SKM-1 treated with dmso at 0.1 percent for 144 hours (cell line): ENCODE data around the gene PRKG1.
"Not testable (repeated sequence)": the region's sequence is repeated elsewhere in the genome, so short reads cannot be mapped to it uniquely, and the experiment has no call there.

Experiments
- DNase-seq: peaks from one replicate; lab custom pipeline; 2025; ENCODE audit not compliant: unreplicated experiment; lab: John Stamatoyannopoulos, UW

PRKG1 gene

DNA sequence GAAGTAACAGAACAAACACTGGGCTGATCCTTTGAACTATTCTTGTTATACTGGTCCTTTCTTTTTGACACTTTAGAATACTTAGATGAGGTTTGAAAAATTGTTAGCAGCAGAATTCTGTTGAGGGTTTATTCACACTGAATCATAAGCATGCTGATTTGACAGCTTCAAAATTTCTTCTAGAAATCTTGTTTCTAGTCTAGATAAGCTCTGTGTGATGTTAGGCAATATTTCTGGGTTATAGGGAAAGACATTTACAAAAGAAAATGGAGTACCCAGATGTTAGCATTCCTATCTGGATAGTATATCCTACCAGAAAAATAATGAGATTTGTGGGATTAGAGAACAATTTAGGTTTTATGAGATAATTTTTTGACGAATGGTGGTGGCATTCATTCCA is 613.0 kb downstream of the PRKG1 start:
- DNase-seq, result no peak

DNA sequence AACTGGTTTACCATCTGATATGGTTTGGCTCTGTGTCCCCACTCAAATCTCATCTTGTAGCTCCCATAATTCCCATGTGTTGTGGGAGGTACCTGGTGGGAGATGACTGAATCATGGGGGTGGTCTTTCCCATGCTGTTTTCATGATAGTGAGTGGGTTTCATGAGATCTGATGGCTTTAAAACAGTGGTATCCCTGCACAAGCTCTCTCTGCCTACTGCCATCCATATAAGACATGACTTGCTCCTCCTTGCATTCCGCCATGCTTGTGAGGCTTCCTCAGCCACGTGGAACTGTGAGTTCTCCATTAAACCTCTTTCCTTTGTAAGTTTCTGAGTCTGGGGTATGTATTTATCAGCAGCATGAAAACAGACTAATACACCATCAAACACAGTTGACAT is 614.5 kb downstream of the PRKG1 start:
- not testable (repeated sequence) for DNase-seq

DNA sequence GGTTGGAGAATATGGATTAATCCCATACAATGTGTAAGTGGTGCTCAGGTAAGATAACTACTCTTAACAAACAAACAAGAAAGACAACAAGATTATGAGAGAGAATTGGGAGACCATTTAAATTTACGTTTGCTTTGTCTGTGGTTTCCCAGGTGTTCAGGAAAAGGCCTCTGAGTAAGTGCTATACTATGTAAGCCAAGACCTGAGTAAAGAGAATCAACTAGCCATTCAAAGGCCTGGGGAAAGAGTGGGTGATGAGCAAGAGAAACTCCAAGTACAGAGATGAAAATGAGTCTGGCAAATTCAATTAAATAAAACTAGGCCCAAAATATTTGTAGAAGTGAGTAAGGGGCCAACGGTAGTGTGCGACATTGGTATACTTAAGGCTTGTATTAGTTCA is 615.2 kb downstream of the PRKG1 start:
- no peak for DNase-seq

DNA sequence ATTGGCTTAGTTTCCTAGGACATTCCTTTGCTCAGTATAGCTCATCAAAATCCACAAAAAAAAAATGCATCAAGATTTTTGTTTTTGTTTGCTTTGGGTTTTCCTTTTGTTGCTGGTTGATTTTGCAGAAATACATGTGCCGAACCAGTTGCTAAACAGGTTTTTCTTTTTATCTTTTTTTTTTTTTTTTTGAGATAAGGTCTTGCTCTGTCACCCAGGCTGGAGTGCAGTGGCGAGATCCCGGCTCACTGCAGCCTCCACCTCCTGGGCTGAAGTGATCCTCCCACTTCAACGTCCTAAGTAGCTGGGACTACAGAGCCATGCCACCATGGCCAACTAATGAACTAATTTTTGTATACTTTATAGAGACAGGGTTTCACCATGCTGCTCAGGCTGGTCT is 616.8 kb downstream of the PRKG1 start:
- DNase-seq, result no peak

DNA sequence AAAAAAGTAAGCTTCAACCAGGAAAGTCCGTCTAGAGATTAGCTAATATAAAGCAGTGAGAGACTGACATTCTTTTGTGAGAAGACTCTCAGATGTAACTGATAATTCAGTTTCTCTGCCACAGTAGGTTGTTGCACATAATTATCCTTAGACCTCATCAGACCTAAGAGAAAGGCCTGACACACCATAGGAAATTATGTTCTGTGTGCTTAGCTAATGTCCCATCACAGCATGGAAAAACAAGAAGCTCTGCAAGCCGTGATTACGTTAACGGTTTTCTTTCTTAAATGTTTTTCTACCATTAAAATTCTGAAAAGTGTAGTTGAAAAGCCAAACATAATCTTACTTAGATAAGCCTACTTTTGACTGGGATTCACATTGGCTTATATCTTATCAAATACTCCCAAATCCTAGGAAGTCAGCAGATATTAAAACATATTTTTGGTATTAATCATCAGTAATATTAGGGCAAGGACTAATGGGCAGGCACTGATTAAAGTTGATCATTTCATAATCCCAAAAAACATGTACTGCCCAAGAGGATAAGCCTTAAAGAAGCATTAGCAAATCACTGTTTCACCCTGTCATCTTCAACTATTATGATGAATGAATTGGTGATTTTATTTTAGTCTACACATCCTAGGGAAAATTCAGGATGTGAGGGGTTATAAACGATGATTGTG is 619.9 kb downstream of the PRKG1 start:
- no peak for DNase-seq

DNA sequence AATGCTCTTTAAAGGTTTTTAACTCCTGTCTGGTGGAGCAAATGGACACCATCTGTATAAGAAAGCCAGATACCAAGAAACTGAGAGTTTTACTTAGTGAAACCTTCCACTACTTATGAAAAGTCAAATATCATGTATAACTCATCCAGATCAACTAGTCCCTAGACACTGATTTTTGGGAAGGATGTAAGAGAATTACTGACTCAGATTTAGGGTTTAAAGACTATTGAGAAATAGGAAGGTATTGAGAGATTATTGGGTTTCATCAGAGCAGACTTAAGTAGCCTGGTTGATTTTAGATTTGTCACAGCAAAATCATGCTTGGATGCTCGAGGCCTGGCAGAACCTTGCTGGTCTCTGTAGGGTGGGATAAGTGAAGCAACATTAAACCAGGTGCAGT is 622.0 kb downstream of the PRKG1 start:
- DNase-seq, result no peak

DNA sequence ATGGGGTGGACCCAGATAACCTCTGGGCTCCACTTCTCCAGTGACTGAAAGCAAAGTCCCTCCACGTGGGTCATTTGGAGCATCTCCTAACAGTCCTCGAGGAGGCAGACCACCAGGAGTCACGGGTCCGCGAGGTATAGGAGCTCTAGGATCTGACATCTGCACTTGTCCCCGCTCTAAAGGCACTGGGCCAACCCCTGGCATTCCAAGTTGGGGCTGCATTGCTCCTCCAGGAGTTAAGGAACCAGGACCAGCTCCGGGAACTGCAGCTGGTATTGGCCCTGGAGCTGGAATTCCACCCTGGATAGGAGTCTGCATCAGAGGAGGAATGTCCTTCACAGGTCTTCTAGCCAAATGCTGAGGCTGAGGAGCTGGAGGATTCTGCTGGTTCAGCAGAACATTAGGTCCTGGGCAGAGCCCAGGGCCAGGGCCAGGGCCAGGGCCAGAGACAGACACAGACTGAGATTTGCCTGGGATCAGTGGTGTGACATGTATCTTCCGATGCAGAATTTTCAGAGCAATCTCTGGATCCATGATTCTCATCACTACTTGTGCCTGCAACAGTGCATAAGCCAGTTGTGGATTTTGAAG is 624.3 kb downstream of the PRKG1 start:
- DNase-seq, result no peak

DNA sequence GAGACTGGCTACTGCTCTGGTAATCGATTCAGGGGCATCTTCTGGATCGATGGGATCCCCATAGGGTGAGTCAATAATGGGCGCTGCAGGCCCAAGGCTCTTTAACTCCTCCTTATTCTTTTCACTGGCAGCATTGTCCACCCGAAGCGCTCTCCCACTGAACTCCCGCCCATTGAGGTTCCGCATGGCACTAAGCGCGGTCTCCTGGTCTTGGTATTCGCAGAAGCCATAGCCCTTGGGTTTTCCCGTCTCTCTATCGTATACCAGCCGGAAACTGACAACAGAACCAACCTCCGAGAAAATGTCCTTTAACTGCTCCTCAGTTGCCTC is 624.8 kb downstream of the PRKG1 start:
- DNase-seq, result no peak

DNA sequence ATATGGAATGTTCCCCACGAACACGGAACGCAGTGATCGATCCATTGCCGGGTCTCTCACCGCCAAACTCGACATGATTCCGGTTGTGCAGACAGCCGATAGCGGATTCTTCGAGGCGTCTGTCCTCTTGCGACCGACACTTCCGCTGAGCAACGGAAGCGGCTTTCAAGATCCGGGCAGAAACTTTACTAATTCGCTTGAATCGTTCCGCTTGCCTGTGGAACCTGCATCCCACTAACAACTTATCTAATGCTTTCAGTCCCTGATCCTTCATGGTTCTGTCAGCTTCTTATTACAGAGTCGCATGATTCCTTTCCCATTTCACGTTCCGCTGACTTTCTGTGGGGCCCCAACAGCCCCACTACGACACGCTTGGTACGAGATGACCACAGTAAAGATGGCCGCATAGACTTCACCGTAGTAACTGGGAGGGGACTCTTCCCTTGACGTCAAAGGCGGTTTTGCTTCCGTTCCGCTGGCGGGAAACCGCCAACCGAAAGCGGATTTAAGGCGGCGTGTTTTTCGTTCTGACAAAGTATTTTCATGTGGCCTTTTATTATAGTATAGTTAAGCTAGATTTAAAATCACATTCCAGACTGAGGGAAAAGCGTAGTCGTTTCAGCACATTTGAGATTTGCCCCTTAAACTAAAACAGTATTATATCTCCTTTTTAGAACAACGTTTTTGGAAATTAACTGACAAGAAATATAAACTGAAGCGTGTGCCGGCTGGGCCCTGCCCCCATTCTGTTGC is 625.4 kb downstream of the PRKG1 start, which contains the start of gene CSTF2T:
CSTF2T (minus strand) TSS at position 121 of the 753 bp plus-strand sequence; CDS start at position 75, 46 bp downstream.
- DNase-seq, result peak; percentile 88

DNA sequence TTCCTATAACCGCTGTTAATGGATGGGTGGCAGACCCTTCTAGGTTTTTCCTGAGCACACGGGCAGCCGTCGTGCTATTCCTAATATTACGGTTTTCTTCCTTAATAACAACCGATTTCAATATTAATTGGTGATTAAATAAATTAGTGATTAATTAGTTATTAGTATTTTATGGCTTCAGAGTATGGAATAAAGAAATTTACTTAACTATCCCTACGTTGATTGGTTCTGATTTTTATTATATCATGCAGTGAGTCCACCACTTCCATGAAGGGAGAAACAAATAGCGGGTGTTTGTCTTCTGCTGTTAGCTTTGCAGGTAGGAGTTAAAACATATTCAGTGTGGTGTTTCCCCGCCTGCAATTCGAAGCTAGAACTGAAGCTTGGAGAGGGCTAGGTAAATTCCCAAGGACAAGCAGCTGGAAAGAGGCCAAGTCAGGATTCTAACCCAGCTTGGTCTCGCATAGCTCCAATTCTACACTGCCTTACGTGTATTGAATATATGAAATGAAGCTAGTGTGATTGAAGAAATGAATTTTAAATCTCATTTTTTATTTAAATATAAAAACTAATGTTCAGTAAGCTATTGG is 626.0 kb downstream of the PRKG1 start:
- DNase-seq, result no peak

DNA sequence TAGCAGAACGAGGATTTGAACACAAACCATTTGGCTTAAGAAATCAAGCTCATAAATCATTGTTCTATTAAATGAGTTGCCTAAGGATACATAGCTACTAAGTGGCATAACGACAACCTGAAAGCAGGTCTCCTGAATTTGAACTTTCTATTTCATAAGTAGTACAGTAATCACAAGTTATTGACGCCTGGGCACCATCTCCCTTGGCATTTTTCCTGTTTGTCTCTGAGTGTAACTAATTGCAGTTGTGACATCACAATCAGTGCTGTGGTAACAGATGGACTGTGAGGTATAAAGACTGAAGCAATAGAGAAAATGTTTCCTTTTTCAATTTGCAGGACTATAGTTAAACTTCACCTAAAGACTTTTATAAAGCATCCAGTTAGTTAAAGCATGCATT is 631.5 kb downstream of the PRKG1 start:
- no peak for DNase-seq

DNA sequence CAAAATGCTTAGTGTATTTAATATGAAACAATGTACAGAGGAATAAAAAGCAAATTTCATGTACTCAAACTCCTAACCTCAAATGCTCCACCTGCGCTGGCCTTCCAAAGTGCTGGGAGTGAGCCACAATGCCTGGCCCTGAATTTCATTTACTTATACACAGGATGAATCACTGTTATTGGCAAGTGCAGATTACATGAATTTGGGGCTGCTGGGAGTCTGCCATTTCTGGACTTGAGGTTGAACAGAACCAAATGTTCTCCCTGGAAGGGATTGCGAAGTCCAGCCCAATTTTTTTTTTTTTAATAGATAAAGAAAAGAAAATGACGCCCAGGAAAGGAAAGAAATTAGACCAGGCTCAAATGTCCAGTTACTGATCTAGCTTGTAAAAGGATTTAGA is 631.9 kb downstream of the PRKG1 start:
- no peak for DNase-seq

DNA sequence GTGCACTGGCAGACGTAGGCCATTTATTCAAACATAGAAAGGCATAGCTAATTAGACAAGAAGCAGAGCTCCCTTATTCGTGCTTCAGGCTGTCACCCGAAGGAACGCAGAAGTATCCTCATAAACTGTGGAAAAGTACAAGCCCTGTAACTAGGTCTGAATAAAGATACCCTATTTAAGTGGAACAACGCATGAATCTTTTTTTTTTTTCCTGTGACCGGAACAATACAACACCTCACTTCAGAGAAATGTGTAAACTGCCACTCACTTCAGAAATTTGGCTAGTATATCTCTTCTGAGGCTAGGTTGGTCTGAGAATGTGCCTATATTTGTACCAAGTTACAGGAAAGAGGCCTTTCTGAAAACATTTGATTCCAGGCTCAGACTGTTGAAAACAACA is 633.1 kb downstream of the PRKG1 start:
- DNase-seq, result no peak

DNA sequence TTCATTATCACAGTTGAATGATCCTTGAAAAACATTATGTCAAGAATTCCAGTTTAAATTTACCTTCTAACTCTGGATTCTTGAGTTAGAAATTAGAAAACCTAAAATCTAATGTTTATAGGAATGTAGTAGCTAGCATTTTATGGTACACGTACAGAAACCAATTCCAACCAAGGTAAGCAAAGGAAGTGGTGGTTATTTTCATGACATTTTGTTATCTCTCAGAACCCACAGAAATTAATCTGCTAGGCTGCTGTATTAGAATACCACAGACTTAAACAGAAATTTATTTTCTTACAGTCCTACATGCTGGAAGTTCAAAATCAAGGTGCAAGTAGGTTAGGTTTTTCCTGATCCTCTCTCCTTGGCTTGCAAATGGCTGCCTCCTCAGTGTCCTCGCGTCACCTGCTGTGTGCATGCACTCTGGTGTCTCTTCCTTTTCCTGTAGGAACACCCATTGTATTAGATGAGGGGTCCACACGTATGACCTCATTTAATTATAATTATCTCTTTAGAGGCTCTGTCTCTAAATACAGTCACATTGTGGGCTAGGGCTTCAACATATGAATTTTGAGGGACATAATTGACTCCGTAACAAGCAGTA is 633.6 kb downstream of the PRKG1 start:
- DNase-seq, result no peak

DNA sequence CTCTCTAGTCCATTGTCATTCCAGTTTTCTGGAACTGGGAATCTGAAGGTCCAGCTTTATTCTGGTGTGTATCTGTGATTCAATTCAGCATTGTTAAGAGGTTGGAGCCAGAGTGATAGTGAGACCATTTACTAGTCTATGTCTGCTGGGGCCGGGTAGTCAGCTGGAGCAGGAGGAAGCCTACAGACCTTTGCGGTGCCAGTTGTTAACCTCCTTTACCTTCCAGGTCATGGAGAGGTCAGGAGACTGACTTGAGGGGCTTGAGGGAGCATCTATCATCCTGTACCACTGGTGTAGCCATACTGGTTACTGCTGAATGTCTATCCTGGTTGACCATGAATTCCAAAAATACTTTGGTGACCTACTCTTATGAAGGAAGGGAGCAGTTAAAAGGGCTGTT is 634.3 kb downstream of the PRKG1 start:
- no peak for DNase-seq

DNA sequence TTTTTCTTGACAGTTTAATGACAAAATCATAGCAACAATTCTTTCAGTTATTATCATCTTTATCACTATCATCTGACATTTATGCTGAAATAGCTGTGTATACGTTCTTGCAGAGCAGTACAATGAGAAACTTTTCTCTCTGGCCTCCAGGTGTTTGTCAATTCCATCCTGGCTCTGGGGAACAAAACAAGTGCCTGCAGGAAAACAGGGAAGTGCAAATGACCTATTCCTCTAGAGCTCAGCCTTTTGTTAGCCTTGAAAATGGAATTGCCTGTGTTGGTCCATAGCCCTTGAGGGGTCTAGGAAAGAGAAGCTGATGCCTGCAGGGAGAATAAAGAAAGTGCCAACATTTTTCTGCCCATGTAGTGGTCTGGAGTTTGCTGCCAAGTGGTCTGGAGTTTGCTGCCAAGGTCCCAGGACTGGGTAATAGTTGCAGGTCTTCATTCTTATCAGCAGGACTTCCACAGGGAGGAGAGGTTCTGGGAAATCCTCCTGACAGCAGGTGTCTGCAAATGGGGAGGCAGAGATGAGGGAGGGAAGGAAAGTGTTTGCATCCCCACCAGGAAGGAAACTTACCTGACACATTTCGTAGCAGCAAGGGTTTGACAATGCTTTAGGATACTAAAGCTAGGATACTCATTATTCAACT is 635.2 kb downstream of the PRKG1 start:
- DNase-seq, result no peak

DNA sequence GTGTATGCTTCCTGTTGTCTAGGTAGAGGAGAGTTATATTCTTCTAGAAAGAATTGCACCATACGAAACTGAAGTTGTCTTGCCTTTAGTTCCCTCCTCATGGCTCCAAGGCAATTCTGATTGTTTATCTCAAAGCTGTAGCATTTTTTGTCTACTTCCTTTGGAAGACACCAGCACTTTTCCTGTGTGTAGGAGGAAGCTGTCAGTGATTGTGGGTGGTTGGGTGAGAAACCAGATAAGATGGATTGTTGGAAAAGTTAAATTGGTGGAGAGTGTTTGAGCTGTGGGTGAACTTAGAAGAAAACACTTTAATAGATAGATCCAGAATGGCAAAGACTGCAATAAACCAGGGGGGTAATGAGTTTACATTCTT is 637.2 kb downstream of the PRKG1 start:
- no peak for DNase-seq

DNA sequence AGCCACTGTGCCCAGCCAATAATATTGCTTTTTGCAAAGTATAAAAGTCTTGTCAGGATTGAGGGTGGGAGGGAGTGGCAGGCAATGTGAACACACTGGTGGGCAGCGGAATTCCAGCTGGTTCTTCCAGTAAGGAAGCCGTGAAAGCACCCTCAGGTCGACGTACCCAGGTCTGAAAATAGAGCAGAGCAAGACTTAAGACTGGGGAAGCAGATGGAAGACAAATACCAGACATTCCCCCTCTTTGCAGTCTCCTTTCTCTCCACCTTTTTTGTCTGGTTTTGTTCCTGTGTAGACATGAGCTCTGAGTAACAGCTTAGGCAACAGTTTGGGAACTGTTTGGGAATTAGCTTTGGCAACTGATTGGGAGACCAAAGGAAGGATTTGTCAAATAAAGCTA is 642.7 kb downstream of the PRKG1 start:
- DNase-seq, result no peak

DNA sequence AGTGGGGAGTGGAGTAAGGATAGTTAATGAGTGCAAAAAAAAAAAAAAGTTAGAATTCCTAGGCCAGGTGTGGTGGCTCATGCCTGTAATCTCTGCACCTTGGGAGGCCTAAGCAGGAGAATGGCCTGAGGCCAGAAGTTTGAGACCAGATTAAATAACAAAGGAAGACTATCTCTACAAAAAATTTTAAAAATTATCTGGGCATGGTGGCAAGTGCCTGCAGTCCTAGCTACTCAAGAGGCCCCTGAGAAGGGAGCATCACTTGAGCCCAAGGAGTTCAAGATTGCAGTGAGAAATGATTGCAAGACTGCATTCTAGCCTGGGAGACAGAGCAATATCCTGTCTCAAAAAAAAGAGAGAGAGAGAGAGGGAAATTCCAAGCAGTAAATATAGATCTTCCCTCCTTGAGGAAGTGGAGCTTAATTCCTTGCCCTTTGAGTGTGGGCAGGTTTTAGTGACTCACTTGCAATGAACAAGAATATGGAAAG is 644.6 kb downstream of the PRKG1 start:
- DNase-seq, result no peak

DNA sequence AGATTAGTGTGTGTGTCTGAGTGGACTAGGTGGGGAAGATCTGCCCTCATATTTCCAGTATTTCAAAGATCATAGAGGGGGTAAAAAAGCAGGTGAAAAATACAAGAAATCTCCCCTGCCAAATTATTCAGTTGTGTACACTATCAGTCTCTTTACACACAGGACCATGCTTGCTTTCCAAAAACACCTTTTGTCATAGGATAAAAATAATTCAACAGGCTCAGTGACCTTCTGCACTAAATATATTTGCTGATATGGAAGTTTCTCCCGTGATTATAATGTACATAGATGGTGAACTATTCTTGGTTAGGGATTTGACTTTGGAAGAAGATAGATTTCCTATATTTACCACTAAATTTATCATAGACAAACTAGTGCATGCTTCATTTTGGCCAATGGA is 649.8 kb downstream of the PRKG1 start:
- no peak for DNase-seq
